GM18870 (cell line): ENCODE measurements around the gene CENPT.

Source experiments
- ATAC-seq: cut with Tn5 transposase; IDR thresholded peaks from one replicate; pipeline ENCODE4 v1.9.1; 2021; ENCODE audit warnings: moderate library complexity; ENCODE audit not compliant: unreplicated experiment

CENPT gene

GRCh38 chr16:67814567-67814966 lies 32.9 kb downstream of the CENPT start:
- no peak for ATAC-seq

- ATAC-seq, result no peak
These were observed 35.6 kb downstream of the CENPT start for GRCh38 chr16:67811899-67812298.

- no peak for ATAC-seq
These were observed 40.3 kb downstream of the CENPT start for GRCh38 chr16:67807148-67807682.

GRCh38 chr16:67806428-67807147 lies 40.9 kb downstream of the CENPT start, which contains the start of the genes RANBP10 and TSNAXIP1:
TSS of gene RANBP10 (minus strand) at chr16:67806560. CDS start at chr16:67806536, 24 bp downstream.
TSS of gene TSNAXIP1 (plus strand) at chr16:67806889. CDS start at chr16:67807150, 261 bp downstream.
- ATAC-seq, result peak; percentile 93

- peak; percentile 3 for ATAC-seq
These were observed 41.6 kb downstream of the CENPT start for GRCh38 chr16:67805718-67806427.

GRCh38 chr16:67804853-67805542 lies 42.5 kb downstream of the CENPT start:
- no peak for ATAC-seq

GRCh38 chr16:67803894-67804293 lies 43.6 kb downstream of the CENPT start:
- ATAC-seq, result no peak

GRCh38 chr16:67801883-67802282 lies 45.6 kb downstream of the CENPT start:
- ATAC-seq, result no peak

- ATAC-seq, result no peak
These were observed 46.3 kb downstream of the CENPT start for GRCh38 chr16:67801241-67801640.

- ATAC-seq, result no peak
These were observed 47.1 kb downstream of the CENPT start for GRCh38 chr16:67800338-67800926.

GRCh38 chr16:67796099-67796718 lies 51.3 kb downstream of the CENPT start:
- no peak for ATAC-seq

GRCh38 chr16:67790071-67790470 lies 57.4 kb downstream of the CENPT start:
- no peak for ATAC-seq

GRCh38 chr16:67786491-67786890 lies 61.0 kb downstream of the CENPT start:
- ATAC-seq, result no peak

GRCh38 chr16:67783353-67783725 lies 64.2 kb downstream of the CENPT start:
- ATAC-seq, result no peak

GRCh38 chr16:67782567-67783352 lies 64.7 kb downstream of the CENPT start:
- no peak for ATAC-seq

- ATAC-seq, result no peak
These were observed 66.0 kb downstream of the CENPT start for GRCh38 chr16:67781565-67781921.

- no peak for ATAC-seq
These were observed 66.5 kb downstream of the CENPT start for GRCh38 chr16:67780847-67781564.

- ATAC-seq, result no peak
These were observed 68.1 kb downstream of the CENPT start for GRCh38 chr16:67779256-67780014.
